Chondrocyte (in vitro differentiated cells): ENCODE measurements around the gene KCNQ2. TPM values are rescaled to one million over a fixed set of nuclear protein-coding genes. Genes with fewer than 3 reads are reported as not detected.

Source experiments
- DNase-seq: peaks from one replicate; pipeline ENCODE4 v3.0.0; 2021; ENCODE audit warnings: mixed read lengths, low spot score
- H3K27ac Mint-ChIP-seq: one replicate; pipeline ENCODE4 v1.8.0; 2021; ENCODE audit warnings: mild to moderate bottlenecking, moderate library complexity, mixed read lengths; ENCODE audit not compliant: unreplicated experiment
- H3K27me3 Mint-ChIP-seq: 2 replicates; pipeline ENCODE4 v1.8.0; 2021; ENCODE audit warnings: low read depth, mixed read lengths
- H3K36me3 Mint-ChIP-seq: 2 replicates; pipeline ENCODE4 v1.8.0; 2021; ENCODE audit warnings: low read depth, mixed read lengths
- H3K4me1 Mint-ChIP-seq: 2 replicates; pipeline ENCODE4 v1.8.0; 2021; ENCODE audit warnings: low read depth, mild to moderate bottlenecking, mixed read lengths
- H3K4me3 Mint-ChIP-seq: one replicate; pipeline ENCODE4 v1.8.0; 2021; ENCODE audit warnings: mild to moderate bottlenecking, moderate library complexity, mixed read lengths; ENCODE audit not compliant: unreplicated experiment
- H3K9me3 Mint-ChIP-seq: 2 replicates; pipeline ENCODE4 v1.8.0; 2021; ENCODE audit warnings: low read depth, mixed read lengths
- total RNA-seq: library from RNA; stranded (reverse); gene quantifications from 3 replicates; pipeline ENCODE4 v1.2.1, GENCODE V29; 2021
- TF ChIP-seq, protein P1 (sequence below): fragments of 200-600 bp; sonication (generic); IDR thresholded peaks from 2 replicates; pipeline ENCODE4 v1.5.0; 2021; ENCODE audit warnings: antibody characterized with exemption, mild to moderate bottlenecking, moderate library complexity

KCNQ2 gene
- total RNA-seq, 1 donor from 2014 or later, result not detected

DNA sequence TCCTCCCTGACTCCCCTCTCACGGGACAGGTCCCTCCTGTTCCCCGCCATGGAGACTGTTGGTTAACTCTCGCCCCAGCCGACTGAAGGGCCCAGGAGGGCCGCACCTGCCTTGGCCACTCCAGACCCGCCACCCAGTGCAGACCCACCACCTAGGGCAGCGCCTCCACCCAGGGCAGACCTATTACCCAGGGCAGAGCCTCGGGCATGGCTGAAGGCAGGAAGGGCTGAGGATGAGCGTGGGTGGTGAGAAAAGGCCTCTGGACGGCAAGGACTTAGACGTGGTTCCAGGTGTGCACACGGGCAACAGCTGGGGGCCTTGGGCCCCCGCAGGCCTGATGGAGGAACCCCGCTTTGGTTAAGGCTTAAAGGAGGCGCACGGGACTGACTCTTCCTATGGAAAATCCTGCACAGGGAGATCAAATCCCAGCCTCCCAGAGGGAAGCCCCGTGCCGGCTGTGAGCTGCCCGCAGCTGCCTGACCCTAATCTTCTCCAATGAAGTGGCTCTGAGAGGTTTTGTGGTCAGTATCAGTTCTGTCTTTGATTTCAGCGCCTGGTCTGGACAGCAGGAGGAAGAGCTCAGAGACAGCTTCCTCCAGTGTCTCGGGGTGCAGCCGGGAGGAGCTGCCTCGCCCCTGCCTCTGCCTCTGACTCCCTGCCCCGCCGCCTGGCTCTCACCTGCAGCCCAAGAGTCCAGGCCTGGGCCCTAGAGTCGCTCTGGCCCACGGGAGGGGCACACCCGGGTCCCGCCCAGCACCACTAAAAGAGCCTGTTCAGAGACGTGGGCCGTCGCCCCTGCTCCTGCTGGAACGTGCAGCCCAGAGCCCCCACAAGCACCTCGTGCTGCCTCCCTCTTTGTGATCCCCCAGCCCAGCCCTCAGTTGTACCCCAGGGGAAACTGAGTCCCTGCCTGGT lies 99.2 kb downstream of the KCNQ2 start:
- H3K27me3 Mint-ChIP-seq, result peaks cover 42% of the 10 kb centered on the region
- no peak for DNase-seq

DNA sequence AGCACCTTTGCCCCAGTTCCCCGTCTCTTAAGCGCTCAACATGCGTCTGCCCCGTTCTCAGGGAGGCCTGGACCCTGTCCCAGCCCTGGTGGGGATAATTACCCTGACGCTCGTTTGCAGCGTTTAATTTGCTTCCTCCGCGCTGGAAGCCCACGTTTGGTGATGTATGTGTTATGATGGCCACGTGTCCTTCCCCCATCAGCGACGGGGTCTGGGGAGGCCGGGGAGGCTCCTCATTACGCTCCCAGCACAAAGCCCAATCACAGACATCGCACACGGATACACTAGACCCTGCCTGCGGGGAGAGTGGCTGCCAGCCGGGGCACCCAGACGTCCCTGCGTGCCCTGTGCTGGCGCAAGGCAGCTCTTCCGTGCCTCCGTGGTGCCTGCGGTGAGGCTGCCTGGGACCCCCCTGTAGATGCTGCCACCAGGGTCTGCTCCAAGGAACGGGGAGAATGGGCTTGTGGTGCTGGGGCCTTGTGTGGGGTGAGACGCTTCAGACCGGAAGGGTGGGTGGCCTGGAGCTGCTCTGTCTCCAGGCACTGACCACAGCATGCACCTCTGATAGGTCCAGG lies 101.1 kb downstream of the KCNQ2 start:
- H3K9me3 Mint-ChIP-seq, result no peaks in the 10 kb centered on the region
- TF ChIP-seq, protein P1, sequence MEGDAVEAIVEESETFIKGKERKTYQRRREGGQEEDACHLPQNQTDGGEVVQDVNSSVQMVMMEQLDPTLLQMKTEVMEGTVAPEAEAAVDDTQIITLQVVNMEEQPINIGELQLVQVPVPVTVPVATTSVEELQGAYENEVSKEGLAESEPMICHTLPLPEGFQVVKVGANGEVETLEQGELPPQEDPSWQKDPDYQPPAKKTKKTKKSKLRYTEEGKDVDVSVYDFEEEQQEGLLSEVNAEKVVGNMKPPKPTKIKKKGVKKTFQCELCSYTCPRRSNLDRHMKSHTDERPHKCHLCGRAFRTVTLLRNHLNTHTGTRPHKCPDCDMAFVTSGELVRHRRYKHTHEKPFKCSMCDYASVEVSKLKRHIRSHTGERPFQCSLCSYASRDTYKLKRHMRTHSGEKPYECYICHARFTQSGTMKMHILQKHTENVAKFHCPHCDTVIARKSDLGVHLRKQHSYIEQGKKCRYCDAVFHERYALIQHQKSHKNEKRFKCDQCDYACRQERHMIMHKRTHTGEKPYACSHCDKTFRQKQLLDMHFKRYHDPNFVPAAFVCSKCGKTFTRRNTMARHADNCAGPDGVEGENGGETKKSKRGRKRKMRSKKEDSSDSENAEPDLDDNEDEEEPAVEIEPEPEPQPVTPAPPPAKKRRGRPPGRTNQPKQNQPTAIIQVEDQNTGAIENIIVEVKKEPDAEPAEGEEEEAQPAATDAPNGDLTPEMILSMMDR, result no peak
- H3K27me3 Mint-ChIP-seq, result peaks cover 42% of the 10 kb centered on the region
- H3K27ac Mint-ChIP-seq, result no peak overlapping the region
- H3K4me1 Mint-ChIP-seq, result no peaks in the 10 kb centered on the region
- DNase-seq, result no peak
- H3K4me3 Mint-ChIP-seq, result no peak overlapping the region
- H3K36me3 Mint-ChIP-seq, result no peaks in the 10 kb centered on the region

More for the DNA sequence above, 99.2 kb downstream of the KCNQ2 start:
- H3K27ac Mint-ChIP-seq, result no peak overlapping the region
- H3K9me3 Mint-ChIP-seq, result no peaks in the 10 kb centered on the region
- H3K36me3 Mint-ChIP-seq, result no peaks in the 10 kb centered on the region
- TF ChIP-seq, protein P1, result no peak
- H3K4me3 Mint-ChIP-seq, result no peak overlapping the region
- peaks cover 3% of the 10 kb centered on the region for H3K4me1 Mint-ChIP-seq

DNA sequence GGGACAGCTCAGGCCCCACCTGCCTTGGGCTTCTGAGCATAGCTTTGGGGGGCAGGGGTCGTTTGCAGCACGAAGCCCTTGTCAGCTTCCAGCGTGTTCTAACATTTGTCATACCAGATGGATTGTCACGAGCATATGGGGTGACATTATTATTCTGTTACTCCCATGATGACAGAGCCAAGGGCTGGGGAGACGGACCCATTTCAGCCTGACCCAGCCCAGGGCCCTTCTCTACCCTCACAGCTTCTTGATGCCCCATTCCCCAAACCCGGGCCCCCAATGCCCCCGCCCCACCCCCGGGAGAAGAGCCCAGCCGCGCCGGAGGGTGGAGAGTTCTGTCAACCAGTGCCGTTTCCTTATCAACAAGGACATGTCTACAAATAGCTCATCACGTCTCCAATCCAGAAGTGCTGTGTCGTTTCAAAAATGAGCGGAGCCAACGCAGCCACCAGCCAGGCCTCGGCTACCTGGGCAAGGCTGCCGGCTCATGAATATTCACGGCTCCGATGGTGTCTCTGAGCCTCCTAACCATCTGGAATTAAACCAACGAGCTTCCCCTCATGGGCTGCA lies 101.8 kb downstream of the KCNQ2 start:
- TF ChIP-seq, protein P1, result no peak
- no peak overlapping the region for H3K4me3 Mint-ChIP-seq
- H3K27ac Mint-ChIP-seq, result no peak overlapping the region
- no peaks in the 10 kb centered on the region for H3K4me1 Mint-ChIP-seq
- H3K36me3 Mint-ChIP-seq, result no peaks in the 10 kb centered on the region
- H3K9me3 Mint-ChIP-seq, result no peaks in the 10 kb centered on the region
- H3K27me3 Mint-ChIP-seq, result peaks cover 41% of the 10 kb centered on the region
- no peak for DNase-seq

DNA sequence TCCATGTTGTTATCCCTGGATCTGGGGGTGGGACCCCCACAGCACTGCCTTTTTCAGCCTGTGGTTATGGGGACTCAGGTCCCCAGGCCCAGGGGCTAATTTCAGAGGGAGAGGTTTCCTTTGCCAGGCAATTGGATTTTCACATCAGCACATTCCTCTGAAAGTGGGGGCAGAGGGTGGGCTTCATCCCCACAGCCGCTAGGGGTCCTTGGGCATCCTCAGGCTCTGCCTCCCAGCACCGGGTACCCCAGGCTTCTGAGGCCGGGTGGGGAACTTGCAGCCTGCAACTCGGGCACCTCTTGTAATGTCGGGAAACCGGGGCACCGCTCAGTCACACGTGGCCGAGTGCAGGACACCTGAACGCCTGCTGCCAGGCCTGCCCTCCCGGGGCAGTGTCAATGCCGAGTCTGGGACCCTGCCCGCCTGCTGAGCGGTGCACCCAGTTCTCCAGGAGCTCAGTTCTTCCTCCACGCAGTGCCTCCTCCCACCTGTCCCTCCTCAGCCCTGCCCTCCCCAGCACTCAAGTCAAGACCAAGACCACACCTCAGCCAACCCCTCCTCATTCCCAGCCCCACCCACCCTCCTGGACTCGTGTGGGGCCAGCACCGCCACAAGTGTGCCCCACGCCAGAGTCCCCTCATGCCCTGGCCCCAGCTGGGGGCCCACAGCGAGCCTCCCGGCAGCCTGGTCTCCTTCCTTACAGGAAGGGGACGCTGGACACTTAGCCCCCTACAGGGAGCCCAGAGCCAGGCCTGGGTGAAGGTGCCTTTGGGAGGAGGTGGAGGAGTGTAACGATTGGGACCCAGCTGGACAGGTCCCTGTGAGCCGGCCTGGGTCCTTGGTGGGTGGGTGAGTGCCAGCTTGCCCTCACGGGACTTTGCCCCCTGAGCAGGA lies 102.5 kb downstream of the KCNQ2 start:
- no peaks in the 10 kb centered on the region for H3K36me3 Mint-ChIP-seq
- peaks cover 43% of the 10 kb centered on the region for H3K27me3 Mint-ChIP-seq
- TF ChIP-seq, protein P1, result no peak
- no peaks in the 10 kb centered on the region for H3K4me1 Mint-ChIP-seq
- no peak overlapping the region for H3K27ac Mint-ChIP-seq
- no peak overlapping the region for H3K4me3 Mint-ChIP-seq
- no peaks in the 10 kb centered on the region for H3K9me3 Mint-ChIP-seq
- DNase-seq, result no peak
